K562 (cell line): ENCODE results near the gene PACRG. TPM values are rescaled to one million over a fixed set of nuclear protein-coding genes. Genes with fewer than 3 reads are reported as not detected.

Experiments used
- ATAC-seq: fragments of 200-7000 bp; cut with Tn5 transposase; 3 replicates; pipeline ENCODE4 v1.9.1; 2020; ENCODE audit warnings: moderate library complexity
- BruUV-seq: library from RNA; stranded (reverse); fragments of 400-500 nt; replicated peaks from 2 replicates; lab custom pipeline; 2021; lab: Mats Ljungman, UMichigan
- CTCF ChIA-PET: fragments of 300-600 bp; formaldehyde crosslinking; extraction: SDS; loops from one replicate; lab custom pipeline; 2021; ENCODE audit warnings: low intra/inter-chr PET ratio; lab: Yijun Ruan, JAX
- POLR2A ChIA-PET: fragments of 300-600, 350-650 bp; sonication (Branson Sonifier 250); formaldehyde crosslinking; extraction: SDS; loops from one replicate; lab custom pipeline; 2021; ENCODE audit warnings: antibody characterized with exemption, inconsistent platforms; lab: Yijun Ruan, JAX
- DNase-seq, 4 experiments: peaks; one replicate each; pipeline versions ENCODE4 v3.0.0 to v3.0.0-alpha.2; 2011 to 2018; ENCODE audit warnings: low spot score in 3 of 4, mixed read lengths in 3 of 4; ENCODE audit errors: extremely low read depth in 1 of 4
- FAIRE-seq: peaks from 2 replicates; lab custom pipeline; 2011; peaks lifted over from hg19 to GRCh38; lab: Jason Lieb, UNC
- H2AFZ ChIP-seq: 2 replicates; pipeline ENCODE4 v1.6.0; 2011; ENCODE audit warnings: low read depth, low read length, control low read depth, inconsistent platforms
- H3K27ac ChIP-seq: fragments of 200-600 bp; 3 replicates; pipeline ENCODE4 v1.8.0; 2011; ENCODE audit warnings: low read depth, mild to moderate bottlenecking, control low read depth, inconsistent platforms, low read length, moderate library complexity, mixed read lengths; ENCODE audit errors: extremely low read depth
- H3K27me3 ChIP-seq, 2 experiments: fragments of 300-600 bp in 1 of 2; 2 replicates in 1 of 2; 3 replicates in 1 of 2; pipeline versions ENCODE4 v1.6.0 to v1.8.0; 2011; ENCODE audit warnings: inconsistent platforms in 2 of 2, low read length in 2 of 2, mild to moderate bottlenecking in 1 of 2, mixed read lengths in 1 of 2, moderate library complexity in 1 of 2; ENCODE audit not compliant: control insufficient read depth in 2 of 2, insufficient read depth in 2 of 2
- H3K36me3 ChIP-seq: fragments of 300-600 bp; 3 replicates; pipeline ENCODE4 v1.8.0; 2011; ENCODE audit warnings: mild to moderate bottlenecking, low read length, inconsistent platforms; ENCODE audit not compliant: control insufficient read depth, insufficient read depth
- H3K4me1 ChIP-seq, 2 experiments: fragments of 200-600 bp in 1 of 2; replicated peaks in 1 of 2; 2 replicates in 1 of 2; 3 replicates in 1 of 2; pipeline versions ENCODE4 v1.5.1 to v1.8.0; 2011; ENCODE audit warnings: inconsistent platforms in 2 of 2, low read length in 2 of 2, mild to moderate bottlenecking in 1 of 2, mixed read lengths in 1 of 2, moderate library complexity in 1 of 2; ENCODE audit not compliant: control insufficient read depth in 2 of 2, insufficient read depth in 2 of 2
- H3K4me2 ChIP-seq: 2 replicates; pipeline ENCODE4 v1.6.1; 2011; ENCODE audit warnings: low read length, control low read depth, inconsistent platforms, mixed read lengths; ENCODE audit not compliant: insufficient read depth
- H3K4me3 ChIP-seq: fragments of 200-600 bp; sonication (generic), shearing (Covaris generic); 2 replicates; pipeline ENCODE4 v1.5.1; 2016; ENCODE audit warnings: control low read depth, inconsistent platforms
- H3K79me2 ChIP-seq: fragments of 200-600 bp; 3 replicates; pipeline ENCODE4 v1.8.0; 2011; ENCODE audit warnings: low read length, inconsistent platforms; ENCODE audit not compliant: control insufficient read depth, insufficient read depth
- H3K9ac ChIP-seq, 2 experiments: 2 replicates each; pipeline versions ENCODE4 v1.6.0 to v1.6.1; 2011; ENCODE audit warnings: low read depth in 2 of 2, low read length in 2 of 2, control low read depth in 1 of 2, inconsistent platforms in 1 of 2, mild to moderate bottlenecking in 1 of 2, mixed read lengths in 1 of 2; ENCODE audit not compliant: insufficient read depth in 1 of 2
- H3K9me1 ChIP-seq: one replicate; pipeline ENCODE4 v1.6.0; 2011; ENCODE audit warnings: inconsistent platforms, mild to moderate bottlenecking, low read length, moderate library complexity; ENCODE audit not compliant: control insufficient read depth, insufficient read depth
- H3K9me3 ChIP-seq: replicated peaks from 2 replicates; pipeline ENCODE4 v1.5.1; 2011; ENCODE audit warnings: low read depth, low read length, inconsistent platforms; ENCODE audit not compliant: control insufficient read depth, insufficient read depth
- H4K20me1 ChIP-seq: replicated peaks from 2 replicates; pipeline ENCODE4 v1.6.1; 2011; ENCODE audit warnings: low read length, inconsistent platforms, mixed read lengths; ENCODE audit not compliant: control insufficient read depth, insufficient read depth
- FOXJ3 ChIP-seq: sonication (generic); formaldehyde crosslinking; IDR thresholded peaks from 2 replicates; pipeline ENCODE4 v1.4.0; 2020; ENCODE audit warnings: mild to moderate bottlenecking, missing genetic modification reagents
- HIVEP1 ChIP-seq: fragments of 250-450 bp; sonication (Bioruptor Pico); IDR thresholded peaks from 2 replicates; pipeline ENCODE4 v1.4.0; 2020; ENCODE audit warnings: mild to moderate bottlenecking
- ILF3 ChIP-seq: fragments of 450-650 bp; IDR thresholded peaks from 2 replicates; pipeline ENCODE4 v1.6.1; 2018; ENCODE audit warnings: antibody characterized with exemption, mild to moderate bottlenecking, moderate library complexity, borderline replicate concordance
- MXI1 ChIP-seq: IDR thresholded peaks from 2 replicates; pipeline ENCODE4 v1.6.1; 2011; ENCODE audit warnings: low read depth, mild to moderate bottlenecking, improper control_type of control experiment, low read length
- RBM22 ChIP-seq: fragments of 200-400 bp; formaldehyde crosslinking; IDR thresholded peaks from 2 replicates; pipeline ENCODE4 v1.6.1; 2018; ENCODE audit warnings: low read length, low read depth; ENCODE audit not compliant: poor library complexity, severe bottlenecking
- SAFB ChIP-seq: fragments of 200-400 bp; formaldehyde crosslinking; IDR thresholded peaks from 2 replicates; pipeline ENCODE4 v1.6.1; 2017; ENCODE audit warnings: low read depth, low read length, borderline replicate concordance
- TBP ChIP-seq: optimal IDR thresholded peaks from 2 replicates; pipeline ENCODE3; 2011; ENCODE audit warnings: low read depth, low read length, improper control_type of control experiment
- TCF15 ChIP-seq: fragments of 250-450 bp; sonication (Bioruptor Pico); IDR thresholded peaks from 2 replicates; pipeline ENCODE4 v1.8.0; 2022; ENCODE audit warnings: moderate library complexity, mild to moderate bottlenecking, inconsistent platforms
- XRCC3 ChIP-seq: fragments of 450-650 bp; IDR thresholded peaks from 2 replicates; pipeline ENCODE4 v1.6.1; 2017; ENCODE audit warnings: mild to moderate bottlenecking, moderate library complexity
- ZNF146 ChIP-seq: IDR thresholded peaks from one replicate; pipeline ENCODE4 v1.6.1; 2018; ENCODE audit warnings: missing compliant biosample characterization; ENCODE audit not compliant: unreplicated experiment
- ZNF316 ChIP-seq: fragments of 450-650 bp; IDR thresholded peaks from 2 replicates; pipeline ENCODE4 v1.6.1; 2016
- WGBS: fragments of 100-300 bp; shearing (Covaris generic); methylation state at CpG from one replicate; pipeline ENCODE4 v1.1.6; 2016; ENCODE audit warnings: low coverage, mixed read lengths; ENCODE audit not compliant: insufficient coverage; ENCODE audit errors: missing lambda C conversion rate; 5-methylcytosine and 5-hydroxymethylcytosine counted together
- in situ Hi-C: fragments of 300-500 bp; cut with MboI; formaldehyde crosslinking; loops from 4 replicates; pipeline ENCODE4 v1.15.0; 2018; ENCODE audit warnings: inconsistent platforms, mixed read lengths
- intact Hi-C: fragments of 100-400 bp; cut with micrococcal nuclease; formaldehyde crosslinking; loops from 2 replicates; pipeline ENCODE4 v1.14.2; 2022
- polyA plus RNA-seq, 8 experiments: library from polyadenylated mRNA; depleted of rRNA in 4 of 8; stranded (reverse) in 5 of 8; unstranded in 3 of 8; fragments of >200 nt; fragmentation: Nextera tagmentation in 2 of 8; fragmentation: Illumina TruSeq in 1 of 8; extraction: Ambion mirVana in 2 of 8; extraction: Trizol in 1 of 8; gene quantifications; 2 replicates each; pipeline versions ENCODE4 v1.2.1 to v1.2.3, GENCODE V29; 2011 to 2014; ENCODE audit warnings: inconsistent platforms in 1 of 8, missing spikeins in 1 of 8
- total RNA-seq, 7 experiments: library from RNA; depleted of rRNA in 6 of 7; stranded (reverse); fragments of >200 nt in 6 of 7; fragmentation: Illumina TruSeq in 2 of 7; extraction: Trizol in 2 of 7; gene quantifications; 2 replicates each; pipeline versions ENCODE4 v1.2.1 to v1.2.3, GENCODE V29; 2011 to 2021; ENCODE audit warnings: low replicate concordance in 1 of 7
- TF ChIP-seq, protein P1 (sequence below): fragments of 450-650 bp; IDR thresholded peaks from 2 replicates; pipeline ENCODE4 v1.6.1; 2016; ENCODE audit warnings: missing biosample characterization, missing genetic modification characterization
- TF ChIP-seq, protein P2 (sequence below), 2 experiments: fragments of 450-650 bp in 1 of 2; sonication (generic) in 1 of 2; formaldehyde crosslinking; conservative IDR thresholded peaks; 2 replicates each; pipeline versions ENCODE4 v1.4.0 to v1.8.1; 2020 to 2022; ENCODE audit warnings: mild to moderate bottlenecking in 1 of 2, missing genetic modification reagents in 1 of 2

The PACRG gene
- total and polyA plus RNA-seq, 9 of the 15 experiments (the other 6 are each of a cell fraction or from before 2014, with no cell fraction given), result 0.04 TPM; not detected in 8

DNA sequence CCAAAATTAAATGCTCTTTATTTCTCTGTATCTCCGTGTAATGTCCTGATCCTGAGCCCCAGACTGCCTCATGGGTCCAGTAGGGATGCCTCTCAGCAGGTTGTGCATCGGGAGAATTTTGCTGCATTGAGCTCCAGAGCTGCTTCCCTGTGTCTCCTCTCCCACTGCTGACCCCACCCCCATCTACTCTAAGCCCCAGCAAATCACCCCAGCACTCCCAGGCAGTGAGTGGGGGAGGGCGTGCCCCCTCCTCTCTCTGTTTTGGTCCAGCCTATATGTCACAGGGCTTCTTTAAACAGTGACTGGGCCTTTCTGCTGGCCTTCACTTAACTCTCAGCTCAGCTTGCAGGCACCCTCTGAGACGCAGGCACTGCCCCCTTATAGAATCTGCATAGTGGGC is 458.0 kb downstream of the PACRG start:
- no peak for FAIRE-seq
- CTCF ChIA-PET, result no interaction called here
- TF ChIP-seq ZNF146 (CRISPR knock-in tag), result no peak
- TF ChIP-seq, all 486 proteins: peak for 0

DNA sequence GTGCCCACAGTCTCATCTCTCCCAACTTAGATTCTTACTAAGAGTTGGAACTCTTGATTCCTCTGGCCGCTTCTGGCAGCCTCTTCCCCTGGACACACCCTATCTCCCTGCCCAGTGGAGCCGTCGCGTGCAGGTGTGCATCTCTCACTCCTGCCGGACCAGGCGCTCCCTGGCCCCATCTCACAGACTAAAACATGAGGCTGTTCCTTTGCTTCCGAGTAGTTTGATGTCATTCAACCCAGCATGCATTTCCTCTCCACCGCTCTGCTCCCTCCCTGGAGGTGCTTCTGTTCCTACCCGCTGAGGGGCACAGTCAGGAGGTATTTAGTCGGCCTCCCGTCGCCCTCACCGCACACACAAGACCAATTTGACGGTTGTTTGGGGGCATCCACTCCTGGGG is 458.8 kb downstream of the PACRG start:
- POLR2A ChIA-PET, result no interaction called here
- intact Hi-C loops (loop anchor here (10.0 kb wide), 1 partner anchor 428 kb away; no protein-coding TSS in a partner anchor), in situ Hi-C loops (loop anchor here (10.0 kb wide), 1 partner anchor 768 kb away; no protein-coding TSS in a partner anchor)
- Histone ChIP-seq H3K27ac (no peak overlapping the region), H3K9me3 (no peaks in the 10 kb centered on the region), H3K79me2 (no peaks in the 10 kb centered on the region), H3K9me1 (no peaks in the 10 kb centered on the region), H3K4me2 (no peak overlapping the region), H3K27me3 (peaks cover 50 to 52% of the 10 kb centered on the region in 2 experiments), H3K9ac (no peak overlapping the region), H4K20me1 (no peaks in the 10 kb centered on the region), H3K36me3 (no peaks in the 10 kb centered on the region), H2AFZ (no peak overlapping the region), H3K4me1 (0 out of 5 replicates have a peak, but pooled peaks cover 0 to 5% of the 10 kb centered on the region in 2 experiments), H3K4me3 (no peak overlapping the region)
- whole genome bisulfite sequencing, result 3% methylated on average over 14 of the region's 14 CpGs
- CTCF ChIA-PET, result no interaction called here
- DNase-seq (no peak), ATAC-seq (no peak; the same call in 2 of the 3 replicates), FAIRE-seq (no peak)
- no TSS peak for BruUV-seq
- TF ChIP-seq ILF3, result no peak
- no peak for TF ChIP-seq RBM22
- TF ChIP-seq, protein P1, sequence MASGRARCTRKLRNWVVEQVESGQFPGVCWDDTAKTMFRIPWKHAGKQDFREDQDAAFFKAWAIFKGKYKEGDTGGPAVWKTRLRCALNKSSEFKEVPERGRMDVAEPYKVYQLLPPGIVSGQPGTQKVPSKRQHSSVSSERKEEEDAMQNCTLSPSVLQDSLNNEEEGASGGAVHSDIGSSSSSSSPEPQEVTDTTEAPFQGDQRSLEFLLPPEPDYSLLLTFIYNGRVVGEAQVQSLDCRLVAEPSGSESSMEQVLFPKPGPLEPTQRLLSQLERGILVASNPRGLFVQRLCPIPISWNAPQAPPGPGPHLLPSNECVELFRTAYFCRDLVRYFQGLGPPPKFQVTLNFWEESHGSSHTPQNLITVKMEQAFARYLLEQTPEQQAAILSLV (tag), result no peak
- TF ChIP-seq HIVEP1 (CRISPR knock-in tag), result no peak
- TF ChIP-seq, protein P2, sequence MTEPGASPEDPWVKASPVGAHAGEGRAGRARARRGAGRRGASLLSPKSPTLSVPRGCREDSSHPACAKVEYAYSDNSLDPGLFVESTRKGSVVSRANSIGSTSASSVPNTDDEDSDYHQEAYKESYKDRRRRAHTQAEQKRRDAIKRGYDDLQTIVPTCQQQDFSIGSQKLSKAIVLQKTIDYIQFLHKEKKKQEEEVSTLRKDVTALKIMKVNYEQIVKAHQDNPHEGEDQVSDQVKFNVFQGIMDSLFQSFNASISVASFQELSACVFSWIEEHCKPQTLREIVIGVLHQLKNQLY (CRISPR knock-in tag; conservative IDR thresholded peaks at IDR 0.05), result no peak
- TF ChIP-seq SAFB, result no peak
- no peak for TF ChIP-seq ZNF316
- TF ChIP-seq TCF15 (CRISPR knock-in tag), result no peak
- TF ChIP-seq TBP, result no peak
- no peak for TF ChIP-seq XRCC3
- no peak for TF ChIP-seq FOXJ3
- TF ChIP-seq MXI1, result no peak

More for the DNA sequence above, 458.0 kb downstream of the PACRG start:
- no peaks in the 10 kb centered on the region for H3K9me1 ChIP-seq
- no peak overlapping the region for H3K4me2 ChIP-seq
- H2AFZ ChIP-seq, result no peak overlapping the region
- H3K9me3 ChIP-seq, result no peaks in the 10 kb centered on the region
- intact Hi-C loops (loop anchor here (10.0 kb wide), 1 partner anchor 429 kb away; no protein-coding TSS in a partner anchor), in situ Hi-C loops (loop anchor here (10.0 kb wide), 1 partner anchor 769 kb away; no protein-coding TSS in a partner anchor)
- H3K79me2 ChIP-seq, result no peaks in the 10 kb centered on the region
- POLR2A ChIA-PET, result interaction anchor here (0.6 to 0.7 kb wide), 2 partner anchors 78 to 855 kb away, joined by 3 read pairs; no protein-coding TSS in a partner anchor
- no peaks in the 10 kb centered on the region for H4K20me1 ChIP-seq
- no TSS peak for BruUV-seq
- H3K4me1 ChIP-seq, result peaks cover 0 to 13% of the 10 kb centered on the region in 2 experiments; a peak in 3 of 5 replicates
- peaks cover 45 to 48% of the 10 kb centered on the region in 2 experiments for H3K27me3 ChIP-seq
- no peak overlapping the region for H3K27ac ChIP-seq
- WGBS, result 2% methylated on average over 4 of the region's 4 CpGs
- H3K36me3 ChIP-seq, result no peaks in the 10 kb centered on the region
- DNase-seq (no peak), ATAC-seq (no peak)
- H3K4me3 ChIP-seq, result no peak overlapping the region
- no peak overlapping the region for H3K9ac ChIP-seq
